ENCODE measurements around the gene GRK3.
"Not testable (repeated sequence)": the region's sequence is repeated elsewhere in the genome, so short reads cannot be mapped to it uniquely, and the experiment has no call there.

Gene GRK3

GRCh38 chr22:25551396-25551795, 13.1 kb upstream of the GRK3 start:
- no peak for DNase-seq (ENCODE audit: low spot score)

- DNase-seq (ENCODE audit: low spot score): not testable (repeated sequence)
These were observed 12.1 kb upstream of the GRK3 start for GRCh38 chr22:25552405-25552804.

GRCh38 chr22:25553131-25553530, 11.3 kb upstream of the GRK3 start:
- DNase-seq (ENCODE audit: low spot score): no peak

GRCh38 chr22:25554238-25554671, 10.2 kb upstream of the GRK3 start:
- no peak for DNase-seq (ENCODE audit: low spot score)

GRCh38 chr22:25554689-25555088, 9.8 kb upstream of the GRK3 start:
- no peak for DNase-seq (ENCODE audit: low spot score)

GRCh38 chr22:25555586-25555985, 8.9 kb upstream of the GRK3 start:
- no peak for DNase-seq (ENCODE audit: low spot score)

- no peak for DNase-seq (ENCODE audit: low spot score)
These were observed 7.3 kb upstream of the GRK3 start for GRCh38 chr22:25557218-25557617.

- DNase-seq (ENCODE audit: low spot score): no peak
These were observed 6.1 kb upstream of the GRK3 start for GRCh38 chr22:25558341-25558740.

- not testable (repeated sequence) for DNase-seq (ENCODE audit: low spot score)
These were observed 4.6 kb upstream of the GRK3 start for GRCh38 chr22:25559910-25560309.

- DNase-seq (ENCODE audit: low spot score): not testable (repeated sequence)
These were observed 3.3 kb upstream of the GRK3 start for GRCh38 chr22:25561182-25561581.

- DNase-seq (ENCODE audit: low spot score): not testable (repeated sequence)
These were observed 2.5 kb upstream of the GRK3 start for GRCh38 chr22:25561927-25562326.

- DNase-seq (ENCODE audit: low spot score): not testable (repeated sequence)
These were observed 1.3 kb upstream of the GRK3 start for GRCh38 chr22:25562966-25563760.

- no peak for DNase-seq (ENCODE audit: low spot score)
These were observed 635 bp upstream of the GRK3 start for GRCh38 chr22:25563761-25564319.

GRCh38 chr22:25564979-25565677, 653 bp downstream of the GRK3 start:
- no peak for DNase-seq (ENCODE audit: low spot score)

GRCh38 chr22:25566186-25566897, 1.9 kb downstream of the GRK3 start:
- no peak for DNase-seq (ENCODE audit: low spot score)

- no peak for DNase-seq (ENCODE audit: low spot score)
These were observed 2.4 kb downstream of the GRK3 start for GRCh38 chr22:25566898-25567235.

GRCh38 chr22:25567251-25567675, 2.8 kb downstream of the GRK3 start:
- no peak for DNase-seq (ENCODE audit: low spot score)

GRCh38 chr22:25568066-25568465, 3.6 kb downstream of the GRK3 start:
- not testable (repeated sequence) for DNase-seq (ENCODE audit: low spot score)

GRCh38 chr22:25569361-25569760, 4.9 kb downstream of the GRK3 start:
- DNase-seq (ENCODE audit: low spot score): no peak

- no peak for DNase-seq (ENCODE audit: low spot score)
These were observed 5.5 kb downstream of the GRK3 start for GRCh38 chr22:25569983-25570382.

GRCh38 chr22:25570486-25570885, 6.0 kb downstream of the GRK3 start:
- no peak for DNase-seq (ENCODE audit: low spot score)

- not testable (repeated sequence) for DNase-seq (ENCODE audit: low spot score)
These were observed 7.7 kb downstream of the GRK3 start for GRCh38 chr22:25571969-25572707.
